ENCODE measurements around the gene PCLAF. TPM values are rescaled to one million over a fixed set of nuclear protein-coding genes. Genes with fewer than 3 reads are reported as not detected.
A peak's percentile ranks its signal among the peaks of the same experiment; 100 is the strongest.

PCLAF gene
- total RNA-seq (10 to 100 TPM; 84.4 to 90.3 TPM), polyA plus RNA-seq (not detected)

GRCh38 chr15:64381000-64381751, at the start of gene PCLAF:
Gene PCLAF (minus strand): TSS chr15:64381441. CDS start chr15:64381371, 70 bp downstream.
- peaks cover 0 to 1% of the 10 kb centered on the region in 2 donors for H3K27me3 Mint-ChIP-seq
- Histone ChIP-seq H3K9me3 (ENCODE audit: low read length) (no peaks in the 10 kb centered on the region), H3K27ac (ENCODE audit: low read depth, low read length) (peak within 1 kb of the TSS; percentile 71), H3K27me3 (ENCODE audit: insufficient read depth, low read length, poor library complexity, severe bottlenecking) (no peaks in the 10 kb centered on the region), H3K4me1 (ENCODE audit: insufficient read depth, low read length) (peaks cover 6% of the 10 kb centered on the region), H3K4me3 (ENCODE audit: low read length) (peak within 1 kb of the TSS; percentile 57), H3K36me3 (ENCODE audit: insufficient read depth, low read length) (no peaks in the 10 kb centered on the region)
- H3K4me3 Mint-ChIP-seq: peak within 1 kb of the TSS; percentile 86 to 98 (median 93)
- peaks cover 16 to 25% (median 18%) of the 10 kb centered on the region in 3 donors for H3K4me1 Mint-ChIP-seq
- peaks cover 0 to 3% (median 0%) of the 10 kb centered on the region in 3 donors for H3K36me3 Mint-ChIP-seq
- no peaks in the 10 kb centered on the region for H3K9me3 Mint-ChIP-seq
- peak within 1 kb of the TSS; percentile 1 to 83 (median 69) for H3K27ac Mint-ChIP-seq
- DNase-seq: peak; percentile 86 to 93 (median 89)
- CTCF ChIA-PET: interaction anchor here (0.9 kb wide), 1 partner anchor 19 kb away, joined by 3 read pairs; no protein-coding TSS in a partner anchor
- POLR2A ChIA-PET: no interaction called here

- POLR2A ChIA-PET: interaction anchor here (0.6 to 1.3 kb wide), 7 partner anchors 8 to 870 kb away, joined by 3 to 8 read pairs (median 3); no protein-coding TSS in a partner anchor
- CTCF ChIA-PET: interaction anchor here (0.9 to 1.4 kb wide), 7 partner anchors 11 to 411 kb away, joined by 3 to 11 read pairs (median 3); no protein-coding TSS in a partner anchor
- Mint-ChIP-seq H3K4me1 (peaks cover 37 to 47% (median 40%) of the 10 kb centered on the region in 3 donors), H3K4me3 (peak overlapping the region; percentile 17 to 86 (median 79)), H3K27me3 (no peaks in the 10 kb centered on the region), H3K36me3 (peaks cover 5 to 32% (median 5%) of the 10 kb centered on the region in 3 donors), H3K27ac (peak overlapping the region; percentile 76 to 97 (median 92)), H3K9me3 (no peaks in the 10 kb centered on the region)
- H3K27me3 ChIP-seq (ENCODE audit: insufficient read depth, low read length, poor library complexity, severe bottlenecking): no peaks in the 10 kb centered on the region
- no peaks in the 10 kb centered on the region for H3K9me3 ChIP-seq (ENCODE audit: low read length)
- DNase-seq: peak; percentile 1 to 82 (median 72)
- H3K4me3 ChIP-seq (ENCODE audit: low read length): peak overlapping the region; percentile 38
- peaks cover 48% of the 10 kb centered on the region for H3K4me1 ChIP-seq (ENCODE audit: insufficient read depth, low read length)
- H3K27ac ChIP-seq (ENCODE audit: low read depth, low read length): no peak overlapping the region
- H3K36me3 ChIP-seq (ENCODE audit: insufficient read depth, low read length): peaks cover 2% of the 10 kb centered on the region
These were observed 48.9 kb upstream of the PCLAF start for GRCh38 chr15:64430000-64430735.

- peak overlapping the region in 7 of 8 donors; percentile 76 to 97 (median 93) for H3K27ac Mint-ChIP-seq
- peaks cover 48% of the 10 kb centered on the region for H3K4me1 ChIP-seq (ENCODE audit: insufficient read depth, low read length)
- H3K36me3 ChIP-seq (ENCODE audit: insufficient read depth, low read length): peaks cover 5% of the 10 kb centered on the region
- no peak overlapping the region for H3K27ac ChIP-seq (ENCODE audit: low read depth, low read length)
- H3K27me3 ChIP-seq (ENCODE audit: insufficient read depth, low read length, poor library complexity, severe bottlenecking): no peaks in the 10 kb centered on the region
- no peak for DNase-seq
- H3K9me3 ChIP-seq (ENCODE audit: low read length): no peaks in the 10 kb centered on the region
- H3K27me3 Mint-ChIP-seq: no peaks in the 10 kb centered on the region
- peak overlapping the region in 6 of 7 donors; percentile 7 to 86 (median 68) for H3K4me3 Mint-ChIP-seq
- POLR2A ChIA-PET: interaction anchor here (0.6 kb wide), 1 partner anchor 871 kb away, joined by 3 read pairs; no protein-coding TSS in a partner anchor
- peaks cover 3 to 36% (median 5%) of the 10 kb centered on the region in 3 donors for H3K36me3 Mint-ChIP-seq
- peaks cover 35 to 47% (median 40%) of the 10 kb centered on the region in 3 donors for H3K4me1 Mint-ChIP-seq
- no peaks in the 10 kb centered on the region for H3K9me3 Mint-ChIP-seq
- H3K4me3 ChIP-seq (ENCODE audit: low read length): no peak overlapping the region
- CTCF ChIA-PET: interaction anchor here (1.2 to 4.9 kb wide), 3 partner anchors 12 to 224 kb away, joined by 3 to 37 read pairs (median 11); no protein-coding TSS in a partner anchor
These were observed 48.2 kb upstream of the PCLAF start for GRCh38 chr15:64429448-64429847.

GRCh38 chr15:64426845-64427465, 45.7 kb upstream of the PCLAF start:
- H3K27ac Mint-ChIP-seq: peak overlapping the region in 7 of 8 donors; percentile 17 to 91 (median 76)
- H3K27ac ChIP-seq (ENCODE audit: low read depth, low read length): no peak overlapping the region

GRCh38 chr15:64425221-64425620, 44.0 kb upstream of the PCLAF start:
- DNase-seq: no peak
- Mint-ChIP-seq H3K27me3 (no peaks in the 10 kb centered on the region), H3K9me3 (no peaks in the 10 kb centered on the region), H3K4me1 (peaks cover 25 to 32% (median 29%) of the 10 kb centered on the region in 3 donors), H3K27ac (peak overlapping the region in 2 of 8 donors; percentile 50 to 58), H3K36me3 (peaks cover 0 to 58% (median 7%) of the 10 kb centered on the region in 3 donors), H3K4me3 (no peak overlapping the region)
- Histone ChIP-seq H3K4me1 (ENCODE audit: insufficient read depth, low read length) (peaks cover 35% of the 10 kb centered on the region), H3K36me3 (ENCODE audit: insufficient read depth, low read length) (peaks cover 14% of the 10 kb centered on the region), H3K9me3 (ENCODE audit: low read length) (no peaks in the 10 kb centered on the region), H3K27me3 (ENCODE audit: insufficient read depth, low read length, poor library complexity, severe bottlenecking) (no peaks in the 10 kb centered on the region), H3K4me3 (ENCODE audit: low read length) (no peak overlapping the region), H3K27ac (ENCODE audit: low read depth, low read length) (no peak overlapping the region)
- ChIA-PET CTCF (interaction anchor here (1.0 to 4.9 kb wide), 2 partner anchors 26 to 227 kb away, joined by 3 to 37 read pairs; no protein-coding TSS in a partner anchor), POLR2A (interaction anchor here (0.6 kb wide), 1 partner anchor 478 kb away, joined by 3 read pairs; no protein-coding TSS in a partner anchor)

More at GRCh38 chr15:64426845-64427465, 45.7 kb upstream of the PCLAF start:
- DNase-seq: no peak
- Histone ChIP-seq H3K4me1 (ENCODE audit: insufficient read depth, low read length) (peaks cover 48% of the 10 kb centered on the region), H3K36me3 (ENCODE audit: insufficient read depth, low read length) (peaks cover 9% of the 10 kb centered on the region), H3K27me3 (ENCODE audit: insufficient read depth, low read length, poor library complexity, severe bottlenecking) (no peaks in the 10 kb centered on the region), H3K9me3 (ENCODE audit: low read length) (no peaks in the 10 kb centered on the region), H3K4me3 (ENCODE audit: low read length) (no peak overlapping the region)
- ChIA-PET CTCF (interaction anchor here (0.7 to 4.9 kb wide), 14 partner anchors 12 to 301 kb away, joined by 3 to 37 read pairs (median 4); partner anchors contain the start of gene ZNF609), POLR2A (no interaction called here)
- Mint-ChIP-seq H3K4me3 (peak overlapping the region in 1 of 7 donors; percentile 22), H3K27me3 (no peaks in the 10 kb centered on the region), H3K36me3 (peaks cover 0 to 51% (median 7%) of the 10 kb centered on the region in 3 donors), H3K4me1 (peaks cover 34 to 44% (median 40%) of the 10 kb centered on the region in 3 donors), H3K9me3 (no peaks in the 10 kb centered on the region)

GRCh38 chr15:64423970-64424369, 42.7 kb upstream of the PCLAF start:
- no peaks in the 10 kb centered on the region for H3K27me3 ChIP-seq (ENCODE audit: insufficient read depth, low read length, poor library complexity, severe bottlenecking)
- DNase-seq: no peak
- H3K4me1 ChIP-seq (ENCODE audit: insufficient read depth, low read length): peaks cover 24% of the 10 kb centered on the region
- CTCF ChIA-PET: no interaction called here
- POLR2A ChIA-PET: no interaction called here
- Mint-ChIP-seq H3K4me3 (no peak overlapping the region), H3K36me3 (peaks cover 0 to 61% (median 7%) of the 10 kb centered on the region in 3 donors), H3K4me1 (peaks cover 15 to 22% (median 20%) of the 10 kb centered on the region in 3 donors), H3K27ac (peak overlapping the region in 1 of 8 donors; percentile 24), H3K9me3 (no peaks in the 10 kb centered on the region), H3K27me3 (no peaks in the 10 kb centered on the region)
- peaks cover 14% of the 10 kb centered on the region for H3K36me3 ChIP-seq (ENCODE audit: insufficient read depth, low read length)
- H3K4me3 ChIP-seq (ENCODE audit: low read length): no peak overlapping the region
- H3K9me3 ChIP-seq (ENCODE audit: low read length): no peaks in the 10 kb centered on the region
- no peak overlapping the region for H3K27ac ChIP-seq (ENCODE audit: low read depth, low read length)

GRCh38 chr15:64422697-64423096, 41.5 kb upstream of the PCLAF start:
- Mint-ChIP-seq H3K27me3 (no peaks in the 10 kb centered on the region), H3K36me3 (peaks cover 2 to 65% (median 11%) of the 10 kb centered on the region in 3 donors), H3K27ac (peak overlapping the region in 1 of 8 donors; percentile 45), H3K9me3 (no peaks in the 10 kb centered on the region), H3K4me1 (peaks cover 10 to 15% (median 14%) of the 10 kb centered on the region in 3 donors), H3K4me3 (no peak overlapping the region)
- H3K9me3 ChIP-seq (ENCODE audit: low read length): no peaks in the 10 kb centered on the region
- H3K4me3 ChIP-seq (ENCODE audit: low read length): no peak overlapping the region
- H3K27ac ChIP-seq (ENCODE audit: low read depth, low read length): no peak overlapping the region
- peaks cover 14% of the 10 kb centered on the region for H3K36me3 ChIP-seq (ENCODE audit: insufficient read depth, low read length)
- H3K27me3 ChIP-seq (ENCODE audit: insufficient read depth, low read length, poor library complexity, severe bottlenecking): no peaks in the 10 kb centered on the region
- ChIA-PET POLR2A (interaction anchor here (0.7 kb wide), 1 partner anchor 8 kb away, joined by 3 read pairs; no protein-coding TSS in a partner anchor), CTCF (no interaction called here)
- H3K4me1 ChIP-seq (ENCODE audit: insufficient read depth, low read length): peaks cover 19% of the 10 kb centered on the region
- DNase-seq: no peak
